Calu3 (cell line): ENCODE measurements around the gene ASB13. TPM values are rescaled to one million over a fixed set of nuclear protein-coding genes. Genes with fewer than 3 reads are reported as not detected.
A peak's percentile ranks its signal among the peaks of the same experiment; 100 is the strongest.

Source experiments
- BruUV-seq: library from RNA; stranded (reverse); fragments of 400-500 nt; replicated peaks from 2 replicates; lab custom pipeline; 2021; lab: Mats Ljungman, UMichigan
- CTCF ChIA-PET: fragments of 300-600 bp; sonication (Branson Sonifier 250); formaldehyde crosslinking; loops from one replicate; lab custom pipeline; 2022; ENCODE audit warnings: antibody characterized with exemption; lab: Charles Lee
- DNase-seq: peaks from one replicate; pipeline ENCODE4 v3.0.0; 2022
- H3K27ac Mint-ChIP-seq: one replicate; pipeline ENCODE4 v1.8.0; 2022; ENCODE audit warnings: mixed read lengths; ENCODE audit not compliant: unreplicated experiment
- H3K27me3 Mint-ChIP-seq: one replicate; pipeline ENCODE4 v1.8.0; 2022; ENCODE audit warnings: mixed read lengths; ENCODE audit not compliant: unreplicated experiment
- H3K36me3 Mint-ChIP-seq: one replicate; pipeline ENCODE4 v1.8.0; 2022; ENCODE audit warnings: mild to moderate bottlenecking, moderate library complexity, mixed read lengths; ENCODE audit not compliant: insufficient read depth, unreplicated experiment
- H3K4me1 Mint-ChIP-seq: one replicate; pipeline ENCODE4 v1.8.0; 2022; ENCODE audit warnings: mild to moderate bottlenecking, low read depth, mixed read lengths; ENCODE audit not compliant: unreplicated experiment
- H3K4me3 Mint-ChIP-seq: one replicate; pipeline ENCODE4 v1.8.0; 2022; ENCODE audit warnings: mild to moderate bottlenecking, low read depth, moderate library complexity, mixed read lengths; ENCODE audit not compliant: unreplicated experiment
- H3K9me3 Mint-ChIP-seq: one replicate; pipeline ENCODE4 v1.8.0; 2022; ENCODE audit warnings: low read depth, mixed read lengths; ENCODE audit not compliant: unreplicated experiment
- CTCF ChIP-seq: fragments of 200-600 bp; IDR thresholded peaks from one replicate; pipeline ENCODE4 v1.8.0; 2022; ENCODE audit warnings: antibody characterized with exemption; ENCODE audit not compliant: unreplicated experiment
- intact Hi-C: fragments of 100-400 bp; cut with micrococcal nuclease; formaldehyde crosslinking; loops from one replicate; pipeline ENCODE4 v1.10.0; 2022; ENCODE audit not compliant: unreplicated experiment
- total RNA-seq: library from RNA; stranded (reverse); gene quantifications from 2 replicates; pipeline ENCODE4 v1.2.3, GENCODE V29; 2022

Gene ASB13
- total RNA-seq, 1 experiment from 2014 or later, result 21.6 TPM

- CTCF ChIA-PET, result interaction anchor here (1.4 to 1.7 kb wide), 2 partner anchors 12 to 63 kb away, joined by 3 to 4 read pairs; no protein-coding TSS in a partner anchor
- intact Hi-C loops, result loop anchor here (2.0 kb wide), 1 partner anchor 16 kb away; no protein-coding TSS in a partner anchor
- peak overlapping the region; percentile 72 for H3K4me3 Mint-ChIP-seq
- H3K4me1 Mint-ChIP-seq, result peaks cover 19% of the 10 kb centered on the region
- peaks cover 19% of the 10 kb centered on the region for H3K36me3 Mint-ChIP-seq
- no peaks in the 10 kb centered on the region for H3K27me3 Mint-ChIP-seq
- H3K9me3 Mint-ChIP-seq, result no peaks in the 10 kb centered on the region
- DNase-seq, result peak; percentile 49
- TF ChIP-seq CTCF, result no peak
- H3K27ac Mint-ChIP-seq, result no peak overlapping the region
- no TSS peak for BruUV-seq
Observed at GRCh38 chr10:5692461-5693358, 26.3 kb upstream of the ASB13 start.

GRCh38 chr10:5691786-5692185 is 25.4 kb upstream of the ASB13 start:
- intact Hi-C loops, result loop anchor here (2.0 kb wide), 1 partner anchor 17 kb away; no protein-coding TSS in a partner anchor
- H3K36me3 Mint-ChIP-seq, result peaks cover 19% of the 10 kb centered on the region
- no peak for TF ChIP-seq CTCF
- H3K9me3 Mint-ChIP-seq, result no peaks in the 10 kb centered on the region
- peak overlapping the region; percentile 72 for H3K4me3 Mint-ChIP-seq
- H3K27ac Mint-ChIP-seq, result no peak overlapping the region
- DNase-seq, result peak; percentile 9
- CTCF ChIA-PET, result interaction anchor here (1.4 to 1.7 kb wide), 2 partner anchors 13 to 62 kb away, joined by 3 to 4 read pairs; no protein-coding TSS in a partner anchor
- peaks cover 27% of the 10 kb centered on the region for H3K4me1 Mint-ChIP-seq
- no TSS peak for BruUV-seq
- no peaks in the 10 kb centered on the region for H3K27me3 Mint-ChIP-seq

- BruUV-seq, result no TSS peak
- Mint-ChIP-seq H3K4me1 (peaks cover 19% of the 10 kb centered on the region), H3K36me3 (peaks cover 39% of the 10 kb centered on the region), H3K27ac (no peak overlapping the region), H3K4me3 (no peak overlapping the region), H3K9me3 (no peaks in the 10 kb centered on the region), H3K27me3 (no peaks in the 10 kb centered on the region)
- no peak for DNase-seq
- TF ChIP-seq CTCF, result no peak
- CTCF ChIA-PET, result interaction anchor here (0.5 to 0.7 kb wide), 5 partner anchors 19 to 841 kb away, joined by 4 to 6 read pairs (median 4); no protein-coding TSS in a partner anchor
- intact Hi-C loops, result no loop called here
Observed at GRCh38 chr10:5688587-5688986, 22.2 kb upstream of the ASB13 start.

- peak overlapping the region; percentile 90 for H3K27ac Mint-ChIP-seq
- peaks cover 28% of the 10 kb centered on the region for H3K36me3 Mint-ChIP-seq
- intact Hi-C loops, result loop anchor here (1.0 to 2.0 kb wide), 2 partner anchors 29 to 125 kb away; no protein-coding TSS in a partner anchor
- H3K27me3 Mint-ChIP-seq, result no peaks in the 10 kb centered on the region
- no peak for TF ChIP-seq CTCF
- TSS peak; percentile 46 for BruUV-seq
- H3K9me3 Mint-ChIP-seq, result no peaks in the 10 kb centered on the region
- CTCF ChIA-PET, result no interaction called here
- no peak for DNase-seq
- peaks cover 18% of the 10 kb centered on the region for H3K4me1 Mint-ChIP-seq
- H3K4me3 Mint-ChIP-seq, result peak overlapping the region; percentile 84
Observed at GRCh38 chr10:5685764-5686240, 19.4 kb upstream of the ASB13 start.
